ENCODE measurements around the gene MAP2. TPM values are rescaled to one million over a fixed set of nuclear protein-coding genes. Genes with fewer than 3 reads are reported as not detected.
A peak's percentile ranks its signal among the peaks of the same experiment; 100 is the strongest.

MAP2 gene
- not detected for total RNA-seq

GRCh38 chr2:209423562-209424198 lies at the start of gene MAP2:
Gene MAP2, plus strand, starts transcription at chr2:209424047. Its CDS starts 229,124 bp downstream, at chr2:209653171.
- H3K4me1 Mint-ChIP-seq (ENCODE audit: low read depth) = peaks cover 13% of the 10 kb centered on the region
- H3K27ac Mint-ChIP-seq = no peak within 1 kb of the TSS
- H3K9me3 Mint-ChIP-seq (ENCODE audit: insufficient read depth) = no peaks in the 10 kb centered on the region
- ATAC-seq = peak; percentile 98
- POLR2A ChIA-PET = no interaction called here
- H3K27me3 Mint-ChIP-seq (ENCODE audit: low read depth) = peaks cover 20% of the 10 kb centered on the region
- CTCF ChIA-PET = interaction anchor here (1.4 to 2.2 kb wide), 4 partner anchors 40 to 155 kb away, joined by 3 to 9 read pairs (median 6); no protein-coding TSS in a partner anchor
- H3K4me3 Mint-ChIP-seq = peak within 1 kb of the TSS; percentile 64
- peak; percentile 70 for DNase-seq
- no peaks in the 10 kb centered on the region for H3K36me3 Mint-ChIP-seq (ENCODE audit: low read depth)

- POLR2A ChIA-PET = no interaction called here
- no peak for DNase-seq
- Mint-ChIP-seq H3K4me3 (no peak overlapping the region), H3K27me3 (ENCODE audit: low read depth) (no peaks in the 10 kb centered on the region), H3K4me1 (ENCODE audit: low read depth) (no peaks in the 10 kb centered on the region), H3K9me3 (ENCODE audit: insufficient read depth) (peaks cover 10% of the 10 kb centered on the region), H3K36me3 (ENCODE audit: low read depth) (no peaks in the 10 kb centered on the region), H3K27ac (no peak overlapping the region)
- no peak for ATAC-seq
- CTCF ChIA-PET = no interaction called here
Observed at GRCh38 chr2:209376686-209377085, 47.2 kb upstream of the MAP2 start.

- DNase-seq (no peak), ATAC-seq (no peak)
- no peaks in the 10 kb centered on the region for H3K27me3 Mint-ChIP-seq (ENCODE audit: low read depth)
- no peak overlapping the region for H3K27ac Mint-ChIP-seq
- no peaks in the 10 kb centered on the region for H3K9me3 Mint-ChIP-seq (ENCODE audit: insufficient read depth)
- no peaks in the 10 kb centered on the region for H3K4me1 Mint-ChIP-seq (ENCODE audit: low read depth)
- H3K36me3 Mint-ChIP-seq (ENCODE audit: low read depth) = no peaks in the 10 kb centered on the region
- CTCF ChIA-PET = no interaction called here
- POLR2A ChIA-PET = no interaction called here
- H3K4me3 Mint-ChIP-seq = no peak overlapping the region
Observed at GRCh38 chr2:209380293-209380692, 43.6 kb upstream of the MAP2 start.

GRCh38 chr2:209381091-209381490 lies 42.8 kb upstream of the MAP2 start:
- no peak overlapping the region for H3K4me3 Mint-ChIP-seq
- ChIA-PET POLR2A (no interaction called here), CTCF (no interaction called here)
- ATAC-seq (no peak), DNase-seq (no peak)
- H3K36me3 Mint-ChIP-seq (ENCODE audit: low read depth) = no peaks in the 10 kb centered on the region
- no peaks in the 10 kb centered on the region for H3K9me3 Mint-ChIP-seq (ENCODE audit: insufficient read depth)
- no peaks in the 10 kb centered on the region for H3K4me1 Mint-ChIP-seq (ENCODE audit: low read depth)
- no peaks in the 10 kb centered on the region for H3K27me3 Mint-ChIP-seq (ENCODE audit: low read depth)
- H3K27ac Mint-ChIP-seq = no peak overlapping the region

DNA sequence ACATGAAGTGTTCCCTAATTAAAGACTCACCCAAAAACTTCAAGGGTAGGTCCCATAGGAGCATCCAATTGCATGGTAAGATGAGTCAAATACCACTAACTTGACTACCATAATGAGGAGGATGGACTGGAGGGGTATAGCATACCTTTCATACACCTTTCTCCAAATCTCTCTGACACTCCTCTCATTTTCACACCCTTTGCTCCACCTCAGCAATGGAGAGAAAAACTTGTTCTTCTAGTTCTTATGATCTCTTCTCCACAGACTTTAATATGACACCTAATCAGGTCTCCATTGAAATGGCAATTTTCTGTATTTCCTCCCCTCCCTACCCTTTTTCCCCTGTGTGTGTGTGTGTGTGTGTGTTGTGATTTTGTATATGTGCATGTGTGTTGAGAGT lies 41.1 kb upstream of the MAP2 start:
- DNase-seq (no peak), ATAC-seq (no peak)
- Mint-ChIP-seq H3K9me3 (ENCODE audit: insufficient read depth) (no peaks in the 10 kb centered on the region), H3K27ac (no peak overlapping the region), H3K4me3 (no peak overlapping the region), H3K36me3 (ENCODE audit: low read depth) (no peaks in the 10 kb centered on the region), H3K27me3 (ENCODE audit: low read depth) (no peaks in the 10 kb centered on the region), H3K4me1 (ENCODE audit: low read depth) (no peaks in the 10 kb centered on the region)
- POLR2A ChIA-PET = no interaction called here
- CTCF ChIA-PET = interaction anchor here (1.6 kb wide), 1 partner anchor 41 kb away, joined by 4 read pairs; the partner anchor contains the start of gene MAP2

DNA sequence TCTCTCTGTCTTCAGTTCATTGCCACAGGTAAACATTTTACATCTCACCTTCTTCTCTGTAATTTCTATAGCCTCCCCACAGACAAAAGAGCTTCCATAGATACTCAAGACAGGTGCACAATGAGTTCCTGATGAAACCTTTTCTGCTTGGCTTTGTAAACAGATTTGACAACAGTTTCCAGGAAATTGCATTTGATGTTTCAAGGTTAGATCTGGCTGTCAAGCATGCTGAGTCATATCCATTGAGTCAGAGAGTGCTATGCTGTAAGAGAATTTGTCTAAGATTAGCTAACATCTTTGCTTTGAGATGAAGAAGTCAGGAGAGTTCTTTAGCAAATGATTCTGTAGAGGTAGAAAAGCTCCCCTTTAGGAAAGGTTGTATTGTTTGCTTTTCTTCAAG lies 40.6 kb upstream of the MAP2 start:
- H3K27ac Mint-ChIP-seq = no peak overlapping the region
- no peak for ATAC-seq
- no peaks in the 10 kb centered on the region for H3K27me3 Mint-ChIP-seq (ENCODE audit: low read depth)
- H3K36me3 Mint-ChIP-seq (ENCODE audit: low read depth) = no peaks in the 10 kb centered on the region
- H3K9me3 Mint-ChIP-seq (ENCODE audit: insufficient read depth) = no peaks in the 10 kb centered on the region
- no peak for DNase-seq
- ChIA-PET CTCF (interaction anchor here (1.6 kb wide), 1 partner anchor 40 kb away, joined by 4 read pairs; the partner anchor contains the start of gene MAP2), POLR2A (no interaction called here)
- H3K4me3 Mint-ChIP-seq = no peak overlapping the region
- H3K4me1 Mint-ChIP-seq (ENCODE audit: low read depth) = no peaks in the 10 kb centered on the region

DNA sequence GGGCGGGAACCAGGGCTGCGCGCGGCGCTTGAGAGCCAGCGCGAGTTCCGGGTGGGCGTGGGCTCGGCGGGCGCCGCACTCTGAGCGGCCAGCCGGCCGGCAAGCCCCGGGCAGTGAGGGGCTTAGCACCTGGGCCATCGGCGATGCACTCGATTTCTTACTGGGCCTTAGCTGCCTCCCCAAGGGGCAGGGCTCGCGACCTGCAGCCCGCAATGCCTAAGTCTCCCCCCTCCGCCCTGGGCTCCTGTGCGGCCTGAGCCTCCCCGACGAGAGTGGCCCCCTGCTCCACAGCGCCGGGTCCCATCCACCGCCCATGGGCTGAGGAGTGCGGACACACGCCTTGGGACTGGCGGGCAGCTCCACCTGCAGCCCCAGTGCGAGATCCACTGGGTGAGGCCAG lies 36.5 kb upstream of the MAP2 start:
- Mint-ChIP-seq H3K4me1 (ENCODE audit: low read depth) (no peaks in the 10 kb centered on the region), H3K4me3 (no peak overlapping the region), H3K27ac (no peak overlapping the region), H3K9me3 (ENCODE audit: insufficient read depth) (no peaks in the 10 kb centered on the region), H3K36me3 (ENCODE audit: low read depth) (no peaks in the 10 kb centered on the region), H3K27me3 (ENCODE audit: low read depth) (no peaks in the 10 kb centered on the region)
- CTCF ChIA-PET = no interaction called here
- POLR2A ChIA-PET = no interaction called here
- ATAC-seq = no peak
- DNase-seq = no peak

DNA sequence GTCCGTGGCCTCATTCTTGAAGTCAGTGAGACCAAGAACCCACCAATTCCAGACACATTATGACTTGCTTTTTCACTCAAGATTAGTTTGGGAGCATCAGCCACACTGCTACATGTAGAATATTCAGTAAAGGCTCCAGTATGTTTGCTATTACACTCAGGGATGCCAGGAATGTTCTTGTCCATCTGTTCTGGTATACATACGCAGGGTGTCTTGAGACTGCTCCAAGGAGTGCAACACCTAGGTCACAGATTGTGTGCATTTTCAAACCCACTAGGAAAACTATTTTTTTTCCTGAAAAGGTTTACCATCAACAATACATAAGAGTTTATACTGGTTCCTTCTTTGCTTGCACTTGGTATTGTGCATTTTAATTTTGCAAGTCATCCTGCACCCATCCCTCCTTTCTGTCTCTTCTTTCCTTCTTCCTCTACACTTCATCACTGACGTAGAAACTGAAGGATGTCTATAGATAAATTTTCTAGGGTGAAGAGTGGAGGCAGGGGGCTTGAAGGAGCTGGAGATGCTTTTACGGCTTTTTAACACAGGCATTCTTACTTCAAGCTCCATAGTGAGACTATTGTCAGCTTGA lies 35.3 kb upstream of the MAP2 start:
- ATAC-seq (no peak), DNase-seq (no peak)
- H3K4me3 Mint-ChIP-seq = no peak overlapping the region
- ChIA-PET CTCF (no interaction called here), POLR2A (no interaction called here)
- no peaks in the 10 kb centered on the region for H3K27me3 Mint-ChIP-seq (ENCODE audit: low read depth)
- H3K36me3 Mint-ChIP-seq (ENCODE audit: low read depth) = no peaks in the 10 kb centered on the region
- H3K4me1 Mint-ChIP-seq (ENCODE audit: low read depth) = no peaks in the 10 kb centered on the region
- no peaks in the 10 kb centered on the region for H3K9me3 Mint-ChIP-seq (ENCODE audit: insufficient read depth)
- H3K27ac Mint-ChIP-seq = no peak overlapping the region

GRCh38 chr2:209389171-209389618 lies 34.7 kb upstream of the MAP2 start:
- Mint-ChIP-seq H3K36me3 (ENCODE audit: low read depth) (no peaks in the 10 kb centered on the region), H3K9me3 (ENCODE audit: insufficient read depth) (no peaks in the 10 kb centered on the region), H3K4me1 (ENCODE audit: low read depth) (no peaks in the 10 kb centered on the region), H3K4me3 (no peak overlapping the region), H3K27me3 (ENCODE audit: low read depth) (no peaks in the 10 kb centered on the region), H3K27ac (no peak overlapping the region)
- no peak for DNase-seq
- CTCF ChIA-PET = no interaction called here
- no peak for ATAC-seq
- POLR2A ChIA-PET = no interaction called here

- Mint-ChIP-seq H3K4me1 (ENCODE audit: low read depth) (no peaks in the 10 kb centered on the region), H3K36me3 (ENCODE audit: low read depth) (no peaks in the 10 kb centered on the region), H3K27ac (no peak overlapping the region), H3K4me3 (no peak overlapping the region), H3K27me3 (ENCODE audit: low read depth) (no peaks in the 10 kb centered on the region), H3K9me3 (ENCODE audit: insufficient read depth) (no peaks in the 10 kb centered on the region)
- DNase-seq (no peak), ATAC-seq (no peak)
- ChIA-PET CTCF (no interaction called here), POLR2A (no interaction called here)
Observed at GRCh38 chr2:209390839-209391238, 33.0 kb upstream of the MAP2 start.

DNA sequence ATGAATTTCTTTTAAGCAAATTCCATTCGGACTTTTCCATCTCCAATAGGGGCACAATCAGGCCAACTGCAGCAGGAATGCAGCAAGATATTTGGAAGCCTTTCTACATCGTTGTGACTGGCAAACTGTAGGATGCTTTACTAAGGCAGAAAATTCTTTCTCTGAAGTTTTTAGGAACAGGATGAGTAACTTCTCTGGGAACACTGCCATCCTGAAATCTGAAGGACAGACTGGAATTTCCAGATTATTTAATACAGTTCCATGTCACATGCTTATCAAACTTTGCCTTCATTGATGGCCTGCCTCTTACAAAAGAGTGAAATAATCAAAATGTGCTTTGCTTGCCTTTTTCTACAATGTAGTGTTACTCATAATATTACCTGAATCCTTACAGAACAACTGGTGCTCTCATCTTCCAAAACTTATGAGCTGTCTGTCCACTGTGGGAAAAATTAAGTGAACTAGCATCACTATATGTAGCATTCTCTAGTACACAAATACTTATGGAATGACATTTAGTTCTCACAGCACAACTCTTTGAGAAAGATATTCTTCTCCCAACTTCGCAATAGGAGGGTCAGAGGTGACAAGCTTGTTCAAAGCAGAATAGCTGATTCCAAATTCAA lies 32.0 kb upstream of the MAP2 start:
- ATAC-seq = no peak
- Mint-ChIP-seq H3K4me1 (ENCODE audit: low read depth) (no peaks in the 10 kb centered on the region), H3K27ac (no peak overlapping the region), H3K27me3 (ENCODE audit: low read depth) (no peaks in the 10 kb centered on the region), H3K36me3 (ENCODE audit: low read depth) (no peaks in the 10 kb centered on the region), H3K9me3 (ENCODE audit: insufficient read depth) (no peaks in the 10 kb centered on the region), H3K4me3 (no peak overlapping the region)
- POLR2A ChIA-PET = no interaction called here
- CTCF ChIA-PET = no interaction called here
- DNase-seq = no peak

GRCh38 chr2:209395229-209395628 lies 28.6 kb upstream of the MAP2 start:
- Mint-ChIP-seq H3K4me1 (ENCODE audit: low read depth) (no peaks in the 10 kb centered on the region), H3K9me3 (ENCODE audit: insufficient read depth) (no peaks in the 10 kb centered on the region), H3K27ac (no peak overlapping the region), H3K27me3 (ENCODE audit: low read depth) (no peaks in the 10 kb centered on the region), H3K36me3 (ENCODE audit: low read depth) (no peaks in the 10 kb centered on the region), H3K4me3 (no peak overlapping the region)
- CTCF ChIA-PET = interaction anchor here (1.5 kb wide), 1 partner anchor 22 kb away, joined by 3 read pairs; no protein-coding TSS in a partner anchor
- no peak for DNase-seq
- ATAC-seq = no peak
- POLR2A ChIA-PET = no interaction called here

Data from activated CD8-positive, alpha-beta T cell treated with anti-CD3 and anti-CD28 coated beads, Interleukin-2, amount 10 ng/mL, durations not matched to agents 7 days and 5 days (primary cell).